ENCODE data around the gene GALNT9.

GALNT9 gene

GRCh38 chr12:132344181-132344580, 14.8 kb upstream of the GALNT9 start:
- DNase-seq: no peak

GRCh38 chr12:132343294-132344004, 14.1 kb upstream of the GALNT9 start:
- no peak for DNase-seq

GRCh38 chr12:132342251-132343227, 13.2 kb upstream of the GALNT9 start:
- DNase-seq: no peak

DNA sequence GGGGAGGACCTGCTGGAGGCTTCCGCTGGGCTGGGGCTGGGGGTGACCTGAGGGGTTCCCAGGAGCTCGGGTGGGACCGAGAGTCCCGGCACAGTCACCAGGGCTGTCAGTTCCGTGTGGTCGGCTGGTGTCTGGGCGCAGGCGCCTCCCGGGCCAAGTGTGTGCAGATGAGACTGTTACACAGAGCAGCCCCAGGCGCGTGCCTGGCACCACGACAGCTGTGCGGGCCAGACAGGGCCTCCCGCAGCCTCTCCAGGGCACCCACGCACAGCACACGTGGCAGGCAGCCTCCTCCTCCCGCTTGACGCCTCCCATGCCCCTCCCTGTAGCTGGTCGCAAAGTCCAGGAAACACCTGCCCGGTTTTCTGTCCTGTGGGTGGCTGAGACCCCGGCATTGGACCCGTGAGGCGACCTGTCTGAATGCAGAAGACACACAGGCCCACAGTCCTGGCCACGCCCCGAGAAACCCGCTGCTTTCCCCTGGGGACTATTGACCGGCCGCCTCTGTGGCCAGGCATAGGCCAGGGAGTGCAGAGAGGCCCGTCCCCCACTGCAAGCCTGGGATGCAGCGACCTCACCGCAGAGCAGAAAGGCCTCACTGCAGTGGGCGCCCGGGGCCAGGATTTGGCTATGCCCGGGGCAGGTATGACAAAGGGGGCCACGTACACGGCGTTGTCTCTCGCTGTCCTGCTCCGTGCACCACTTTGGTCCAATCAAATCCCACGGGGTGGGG, 12.1 kb upstream of the GALNT9 start:
- DNase-seq: no peak

GRCh38 chr12:132340266-132341035, 11.1 kb upstream of the GALNT9 start:
- no peak for DNase-seq

DNA sequence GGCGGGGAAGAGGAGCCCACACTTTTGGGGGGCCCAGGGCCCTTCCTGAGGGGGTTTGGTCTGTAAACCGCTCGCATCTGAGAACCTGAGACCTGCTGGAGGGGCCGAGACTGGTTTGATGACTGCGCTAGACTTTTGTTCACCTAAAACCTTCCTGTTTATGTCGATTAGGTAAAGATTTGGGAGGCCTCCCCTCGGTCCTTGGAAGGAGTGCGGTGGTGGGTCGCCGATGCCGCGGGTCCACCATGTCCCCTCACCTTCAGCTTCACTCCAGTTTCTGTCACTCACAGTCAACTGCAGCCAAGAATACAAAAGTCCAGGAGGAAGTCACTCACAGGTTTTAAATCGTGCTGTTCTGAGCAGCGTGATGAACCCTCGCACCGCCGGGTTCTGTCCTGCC, 10.5 kb upstream of the GALNT9 start:
- DNase-seq: no peak

GRCh38 chr12:132338781-132339180, 9.4 kb upstream of the GALNT9 start:
- no peak for DNase-seq

DNA sequence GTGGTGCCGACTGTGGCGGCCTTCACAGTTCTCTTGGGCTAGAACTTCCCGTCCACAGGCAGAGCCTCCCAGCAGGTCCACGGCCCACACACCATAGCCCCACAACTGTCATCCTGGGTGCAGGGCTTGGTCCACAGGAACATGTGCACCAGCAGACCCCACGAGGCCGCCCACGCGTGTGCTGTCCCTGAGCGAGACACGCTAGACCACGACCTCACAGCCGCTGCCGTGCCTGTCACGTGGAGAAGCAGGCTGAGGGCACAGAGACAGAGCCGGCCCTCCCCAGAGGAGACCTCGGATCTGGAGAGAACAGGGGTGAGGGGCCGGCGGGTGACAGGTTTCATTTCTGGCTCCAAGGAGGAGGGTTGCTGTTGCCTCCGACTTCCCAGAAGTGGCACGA, 8.9 kb upstream of the GALNT9 start:
- DNase-seq: no peak

- DNase-seq: no peak
Observed at GRCh38 chr12:132337557-132337956, 8.2 kb upstream of the GALNT9 start.

DNA sequence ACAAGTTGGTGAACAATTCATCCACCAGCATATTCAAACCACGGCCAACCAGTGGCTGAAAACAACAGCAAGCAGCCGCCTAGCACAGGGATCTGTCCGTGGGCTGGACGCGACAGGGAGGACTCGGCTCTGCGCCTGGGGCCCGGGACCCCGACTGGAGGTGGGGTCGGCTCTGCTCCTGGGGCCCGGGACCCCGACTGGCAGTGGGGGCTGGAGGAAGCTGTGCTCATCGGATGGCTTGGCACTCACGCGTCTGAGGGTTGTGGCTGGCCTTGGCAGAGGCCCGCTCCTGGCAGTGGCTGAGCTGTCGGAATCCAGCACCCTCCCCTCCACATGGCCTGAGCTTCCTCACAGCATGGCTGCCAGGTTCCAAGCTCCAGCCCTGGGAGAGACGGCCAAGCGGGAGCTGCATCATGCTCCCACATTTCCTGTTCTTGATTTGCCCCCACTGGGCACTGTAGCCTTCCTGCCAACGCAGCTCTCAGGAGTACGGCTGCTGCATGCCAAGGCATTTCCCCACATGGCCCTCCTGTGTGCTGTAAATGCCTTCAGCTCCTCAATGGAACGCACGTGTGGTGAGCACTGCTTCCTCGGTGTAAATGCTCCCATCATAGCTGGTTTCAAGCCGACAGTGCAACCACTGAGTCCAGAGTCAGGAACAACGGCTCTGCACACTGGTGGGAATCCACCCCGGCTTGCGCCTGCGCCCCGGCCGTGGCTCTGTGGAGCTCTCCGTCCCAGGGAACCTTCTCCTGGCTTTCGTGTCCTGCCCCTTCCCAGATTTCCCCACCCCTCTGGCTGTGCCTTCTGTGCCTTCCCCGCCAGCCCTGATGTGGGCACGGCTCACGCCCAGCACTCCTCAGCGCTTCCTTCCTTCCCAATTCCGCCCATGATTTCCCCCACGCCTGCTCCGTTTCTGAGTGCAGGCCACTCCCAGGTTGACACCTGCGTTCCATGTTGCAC, 7.3 kb upstream of the GALNT9 start:
- no peak for DNase-seq

GRCh38 chr12:132335179-132335756, 5.9 kb upstream of the GALNT9 start:
- DNase-seq: no peak

DNA sequence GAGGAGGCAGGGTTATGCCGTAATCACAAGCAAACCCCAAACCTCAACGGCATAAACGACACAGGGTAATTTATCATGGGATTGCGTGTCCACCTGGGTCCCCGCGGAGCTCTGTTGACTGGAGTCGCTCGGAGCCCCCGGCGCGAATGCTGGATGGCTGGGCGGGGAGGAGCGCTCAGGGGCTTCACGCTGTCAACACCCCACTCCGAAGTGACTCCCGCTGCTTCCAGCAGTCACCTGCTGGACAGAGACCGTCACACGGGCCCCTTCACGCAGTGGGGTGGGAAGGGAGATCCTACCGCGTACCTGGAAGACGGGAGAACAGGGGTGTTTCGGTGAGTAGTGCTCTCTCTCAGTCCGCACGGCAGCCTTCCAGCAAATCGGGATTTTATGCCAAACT, 4.4 kb upstream of the GALNT9 start:
- no peak for DNase-seq

- DNase-seq: no peak
Observed at GRCh38 chr12:132333273-132333672, 3.9 kb upstream of the GALNT9 start.

DNA sequence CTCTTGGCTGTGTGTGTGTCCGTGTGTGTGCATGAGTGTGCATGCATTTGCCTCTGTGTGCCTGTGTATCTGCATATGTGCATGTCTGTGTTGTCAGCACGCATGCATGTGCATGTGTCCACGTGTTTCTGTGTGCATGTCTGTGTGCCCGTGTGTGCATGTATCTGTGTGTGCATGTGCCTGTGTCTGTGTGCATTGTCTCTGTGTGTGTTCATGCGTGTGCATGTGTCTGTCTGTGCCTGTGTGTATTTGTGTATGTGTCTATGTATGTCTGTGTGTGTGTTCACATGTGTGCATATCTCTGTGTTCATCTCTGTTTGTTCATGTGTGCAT, 1.1 kb upstream of the GALNT9 start:
- DNase-seq: no peak

- DNase-seq: no peak
Observed at GRCh38 chr12:132329720-132330548, 545 bp upstream of the GALNT9 start.

DNA sequence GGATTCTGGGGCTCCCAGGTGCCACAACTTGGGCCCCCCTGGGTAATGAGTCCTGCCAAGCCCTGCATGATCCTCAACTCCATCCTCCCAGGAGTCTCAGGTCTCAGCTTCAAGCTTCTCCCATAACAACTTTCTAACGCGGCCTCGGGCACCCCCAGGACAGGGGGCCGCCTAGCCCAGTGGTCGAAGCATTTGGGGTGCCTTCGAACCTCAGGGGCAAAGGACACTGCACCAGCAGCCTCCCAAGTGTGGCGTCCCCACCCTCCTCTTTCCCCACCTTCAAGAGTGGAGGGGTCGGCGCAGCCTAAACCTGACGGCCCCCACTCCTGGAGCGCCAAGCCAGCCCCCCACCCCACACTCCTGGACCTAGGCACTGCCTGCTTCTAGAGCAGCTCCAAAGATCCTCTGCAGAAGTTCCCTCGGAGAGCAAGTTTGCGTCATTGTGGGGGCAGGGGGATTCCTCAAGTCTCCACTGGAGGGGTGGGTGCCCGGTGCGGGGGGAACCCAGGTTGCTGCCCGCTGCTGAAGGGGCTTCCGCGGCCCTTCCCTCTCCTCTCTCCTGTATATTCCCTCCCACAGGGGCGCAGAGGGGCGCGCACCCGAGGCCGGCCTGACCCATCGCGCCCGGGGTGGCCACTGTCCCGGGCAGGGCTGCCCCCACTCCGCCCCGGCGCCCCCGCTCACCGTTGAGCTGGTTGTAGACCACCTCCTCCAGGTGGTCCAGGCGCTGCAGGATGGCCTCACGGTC, 933 bp downstream of the GALNT9 start:
- no peak for DNase-seq

DNA sequence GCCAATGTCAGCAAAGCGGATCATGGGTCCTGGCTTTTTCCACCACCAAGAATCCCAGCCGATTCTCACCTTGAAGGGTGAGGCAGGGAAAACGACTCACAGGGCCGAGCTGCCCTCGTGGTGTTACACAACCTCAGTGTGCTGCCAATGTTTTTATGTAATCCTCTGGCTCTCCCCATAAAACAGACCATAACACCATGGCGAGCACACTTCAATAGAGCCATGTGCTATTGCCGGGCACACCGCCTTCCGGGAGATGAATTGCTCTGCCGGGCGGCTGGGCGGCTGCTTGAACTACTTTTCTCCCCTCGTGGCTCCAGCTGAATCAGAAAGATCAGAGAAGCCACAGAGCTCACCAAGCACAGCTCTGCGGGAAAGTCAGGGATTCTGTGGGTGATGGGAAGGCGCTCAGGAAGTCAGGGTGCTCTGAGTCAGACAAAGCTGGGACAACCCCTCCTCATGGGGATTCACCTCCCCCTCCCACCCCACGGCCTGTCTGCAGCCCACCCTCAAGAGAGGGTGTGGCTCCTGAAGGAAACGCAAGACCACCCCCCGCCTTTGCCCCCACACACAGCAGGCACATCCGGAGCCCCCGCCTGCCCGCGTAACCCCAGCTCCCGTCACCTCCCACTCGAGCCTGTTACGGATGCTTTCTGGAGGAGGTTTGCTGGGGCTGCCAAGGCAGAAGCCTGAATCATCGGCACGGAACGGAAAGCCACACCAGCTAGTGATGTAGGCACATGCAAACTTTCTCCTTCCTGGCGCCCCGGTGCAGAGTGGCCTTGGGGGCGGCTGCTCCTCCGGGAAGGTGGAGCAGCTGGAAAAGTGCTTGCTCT, 1.8 kb downstream of the GALNT9 start:
- DNase-seq: no peak

DNA sequence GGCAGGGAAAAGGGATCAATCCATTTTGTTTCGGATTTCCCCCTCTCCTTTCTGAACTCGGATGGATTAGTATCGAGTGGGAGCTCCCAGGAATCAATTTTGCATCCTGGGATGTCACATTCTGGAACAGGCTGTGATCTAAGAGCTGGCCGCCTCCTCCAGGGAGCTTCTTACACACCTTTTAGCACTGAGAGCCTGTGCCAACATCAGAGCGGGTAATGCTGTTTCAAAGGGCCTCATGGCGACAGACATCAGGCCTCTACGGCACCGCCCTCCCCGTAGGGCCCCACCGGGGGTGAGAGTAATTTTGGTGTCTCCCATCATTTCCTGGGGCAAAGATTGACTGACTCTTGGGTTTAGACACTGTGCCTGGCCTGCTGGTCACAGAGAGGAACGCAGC, 2.7 kb downstream of the GALNT9 start:
- no peak for DNase-seq

DNA sequence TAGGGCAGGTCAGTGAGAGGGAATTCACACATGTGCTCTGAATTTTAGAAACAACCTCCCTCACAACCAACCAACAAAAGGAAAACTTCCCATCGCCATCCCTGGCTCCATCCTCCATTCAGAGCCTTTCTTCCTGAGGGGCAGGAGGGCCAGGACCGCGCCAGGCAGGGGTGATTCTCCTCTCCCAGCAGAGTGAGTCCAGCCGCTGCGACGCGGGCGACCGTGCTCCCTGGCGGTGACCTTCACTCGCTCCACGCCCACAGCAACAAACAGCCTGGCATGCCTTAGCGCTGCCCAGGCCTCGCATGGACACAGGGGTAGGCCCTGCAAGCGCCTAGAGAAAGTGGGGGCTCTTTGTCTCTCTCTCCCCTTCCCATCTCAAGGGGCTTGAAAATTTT, 3.7 kb downstream of the GALNT9 start:
- DNase-seq: no peak
